ACC112 (cell line): ENCODE data around the gene RAB11FIP4.

ENCODE experiments used
- H2AFZ ChIP-seq: fragments of 200-600 bp; sonication (generic); one replicate; pipeline ENCODE4 v1.6.0; 2017; ENCODE audit warnings: antibody characterized with exemption, low read length; ENCODE audit not compliant: unreplicated experiment
- H3K27ac ChIP-seq: fragments of 200-600 bp; sonication (generic); 2 replicates; pipeline ENCODE4 v1.5.1; 2014; ENCODE audit warnings: low read depth, mild to moderate bottlenecking, antibody characterized with exemption, low read length, moderate library complexity
- H3K27me3 ChIP-seq: fragments of 200-600 bp; sonication (generic); 2 replicates; pipeline ENCODE4 v1.6.1; 2014; ENCODE audit warnings: mild to moderate bottlenecking, antibody characterized with exemption, low read length, moderate library complexity, mixed read lengths; ENCODE audit not compliant: insufficient read depth
- H3K36me3 ChIP-seq: fragments of 200-600 bp; sonication (generic); 2 replicates; pipeline ENCODE4 v1.6.1; 2016; ENCODE audit warnings: mild to moderate bottlenecking, antibody characterized with exemption, low read length, moderate library complexity, mixed read lengths; ENCODE audit not compliant: insufficient read depth
- H3K4me1 ChIP-seq: fragments of 200-600 bp; sonication (generic); one replicate; pipeline ENCODE4 v1.6.1; 2016; ENCODE audit warnings: low read length, mixed read lengths; ENCODE audit not compliant: insufficient read depth, unreplicated experiment, control insufficient read depth
- H3K4me3 ChIP-seq: fragments of 200-600 bp; sonication (generic); 2 replicates; pipeline ENCODE4 v1.5.1; 2014; ENCODE audit warnings: mild to moderate bottlenecking, low read depth, low read length
- H3K79me2 ChIP-seq: fragments of 200-600 bp; sonication (generic); one replicate; pipeline ENCODE4 v1.6.0; 2016; ENCODE audit warnings: low read length; ENCODE audit not compliant: control insufficient read depth, unreplicated experiment, insufficient read depth

RAB11FIP4 gene

DNA sequence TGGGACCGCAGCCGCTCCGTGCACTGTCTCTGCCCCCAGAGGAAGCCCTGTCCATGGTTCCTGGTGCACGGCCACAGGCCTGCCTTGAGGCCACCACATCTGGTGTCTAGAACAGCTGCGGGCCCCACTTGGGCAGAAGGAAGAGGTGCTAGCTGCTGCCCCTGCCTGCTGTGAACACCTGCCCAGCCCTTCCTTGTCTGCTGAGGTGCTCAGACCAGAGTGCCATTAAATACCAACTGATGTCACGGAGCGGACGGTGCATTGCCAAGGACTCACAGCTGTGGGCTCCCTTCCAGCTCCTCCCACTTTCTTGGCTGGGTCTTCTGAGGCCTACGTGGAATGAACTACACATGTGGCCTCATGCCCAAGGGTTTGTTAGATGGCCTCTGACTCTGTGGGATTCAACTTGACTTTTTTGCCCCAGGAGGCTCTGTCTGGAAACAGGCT is 146.1 kb downstream of the RAB11FIP4 start:
- H3K79me2 ChIP-seq = no peaks in the 10 kb centered on the region
- no peak overlapping the region for H3K27ac ChIP-seq
- no peaks in the 10 kb centered on the region for H3K36me3 ChIP-seq
- no peak overlapping the region for H3K4me3 ChIP-seq
- H3K27me3 ChIP-seq = no peaks in the 10 kb centered on the region
- peaks cover 11% of the 10 kb centered on the region for H3K4me1 ChIP-seq
- H2AFZ ChIP-seq = no peak overlapping the region

DNA sequence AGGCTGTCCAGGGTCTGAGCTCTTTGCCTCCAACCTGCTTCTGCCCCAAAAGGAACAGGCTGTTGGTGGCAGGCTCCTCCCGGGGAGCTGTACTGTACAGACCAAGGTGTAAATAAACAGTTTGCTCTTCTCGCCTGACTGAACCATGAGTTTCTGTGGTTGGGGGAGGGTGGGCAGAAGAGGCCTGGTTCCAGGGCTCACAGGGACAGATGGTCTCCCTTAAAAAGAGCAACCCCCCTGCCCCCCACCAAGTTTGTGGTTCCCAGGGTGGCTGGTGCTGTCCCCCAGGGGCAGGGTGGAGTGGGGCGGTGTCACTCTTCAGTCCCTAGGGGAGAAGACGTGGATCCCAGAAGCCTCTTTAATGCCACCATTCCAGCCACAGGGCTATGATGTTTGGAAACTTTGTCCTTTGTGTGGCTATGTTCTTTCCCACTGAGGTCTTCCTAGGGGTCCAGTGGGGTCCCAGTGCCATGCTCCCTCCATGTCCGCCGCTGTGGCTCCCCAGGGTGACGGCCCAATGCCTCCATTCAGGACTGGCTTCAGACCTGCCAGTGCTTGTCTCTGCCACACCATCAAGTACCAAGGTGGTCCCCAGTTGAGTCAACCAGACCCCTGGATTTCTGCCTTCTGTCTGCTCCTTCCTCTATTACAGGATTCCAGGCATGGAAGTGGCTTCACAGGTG is 146.7 kb downstream of the RAB11FIP4 start:
- H3K4me1 ChIP-seq = peaks cover 6% of the 10 kb centered on the region
- no peaks in the 10 kb centered on the region for H3K27me3 ChIP-seq
- no peaks in the 10 kb centered on the region for H3K36me3 ChIP-seq
- no peak overlapping the region for H2AFZ ChIP-seq
- no peak overlapping the region for H3K4me3 ChIP-seq
- H3K79me2 ChIP-seq = no peaks in the 10 kb centered on the region
- H3K27ac ChIP-seq = no peak overlapping the region

- no peaks in the 10 kb centered on the region for H3K4me1 ChIP-seq
Measured at GRCh38 chr17:31540602-31541307, 149.3 kb downstream of the RAB11FIP4 start.

DNA sequence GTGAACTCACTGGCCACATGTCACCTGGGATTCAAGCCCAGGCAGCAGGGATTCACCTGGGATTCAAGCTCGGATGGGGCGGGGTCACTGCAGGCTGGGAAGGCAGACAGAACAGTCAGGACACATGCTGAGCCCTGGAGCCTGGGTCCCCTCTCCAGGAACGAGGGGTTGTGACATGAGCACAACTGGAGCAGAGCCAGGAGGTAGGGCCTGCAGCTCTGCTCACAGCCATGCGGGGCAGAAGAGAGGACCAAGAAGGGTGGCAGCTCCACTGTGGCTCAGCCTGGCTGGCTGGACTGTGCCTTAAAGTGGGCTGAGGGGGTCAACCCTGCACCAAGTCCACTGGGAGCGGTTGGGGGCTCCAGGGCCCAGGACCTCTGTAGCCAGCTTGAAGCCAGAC is 150.1 kb downstream of the RAB11FIP4 start:
- Histone ChIP-seq H2AFZ (no peak overlapping the region), H3K79me2 (no peaks in the 10 kb centered on the region), H3K4me3 (no peak overlapping the region), H3K36me3 (no peaks in the 10 kb centered on the region), H3K27ac (no peak overlapping the region), H3K27me3 (no peaks in the 10 kb centered on the region), H3K4me1 (no peaks in the 10 kb centered on the region)

More at GRCh38 chr17:31540602-31541307, 149.3 kb downstream of the RAB11FIP4 start:
- Histone ChIP-seq H3K27ac (no peak overlapping the region), H3K4me3 (no peak overlapping the region), H2AFZ (no peak overlapping the region), H3K27me3 (no peaks in the 10 kb centered on the region), H3K79me2 (no peaks in the 10 kb centered on the region), H3K36me3 (no peaks in the 10 kb centered on the region)

DNA sequence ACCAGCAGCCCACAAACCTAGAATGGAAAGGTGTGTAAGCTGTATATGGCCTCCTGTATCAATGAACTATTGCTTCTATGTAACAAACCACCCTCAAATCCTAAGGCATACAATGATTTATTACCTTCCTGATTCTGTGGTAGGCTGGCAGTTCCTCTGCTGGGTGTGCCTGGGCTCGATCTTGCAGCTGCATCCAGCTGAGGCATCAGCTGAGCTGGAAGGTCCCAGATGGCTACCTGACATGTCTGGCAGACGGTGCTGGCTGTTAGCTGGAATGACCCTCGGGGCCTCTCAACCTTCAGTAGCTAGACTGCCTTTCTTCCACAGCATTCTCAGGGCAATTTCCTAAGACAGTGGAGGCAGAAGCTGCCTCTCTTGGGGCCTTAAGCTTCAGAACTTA is 152.7 kb downstream of the RAB11FIP4 start:
- Histone ChIP-seq H3K4me1 (no peaks in the 10 kb centered on the region), H3K27ac (no peak overlapping the region), H3K36me3 (no peaks in the 10 kb centered on the region), H3K79me2 (no peaks in the 10 kb centered on the region), H2AFZ (no peak overlapping the region), H3K27me3 (no peaks in the 10 kb centered on the region), H3K4me3 (no peak overlapping the region)

DNA sequence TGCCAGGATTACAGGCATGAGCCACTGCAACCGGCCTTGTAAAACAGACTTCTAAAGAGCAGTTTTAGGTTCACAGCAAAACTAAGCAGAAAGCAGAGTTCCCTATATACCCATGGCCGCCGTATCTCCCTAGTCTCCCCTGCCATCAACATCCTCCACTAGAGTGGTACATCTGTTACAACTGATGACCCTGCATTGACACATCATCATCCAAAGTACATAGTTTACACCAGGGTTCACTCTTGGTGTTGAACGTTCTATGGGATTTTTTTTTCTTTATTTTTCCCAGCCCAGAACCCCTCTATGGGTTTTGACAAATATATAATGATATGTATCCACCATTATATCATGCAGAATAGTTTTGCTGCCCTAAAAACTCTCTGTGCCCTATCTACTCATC is 155.2 kb downstream of the RAB11FIP4 start:
- Histone ChIP-seq H3K36me3 (no peaks in the 10 kb centered on the region), H3K4me3 (no peak overlapping the region), H3K79me2 (no peaks in the 10 kb centered on the region), H3K27me3 (no peaks in the 10 kb centered on the region), H3K4me1 (no peaks in the 10 kb centered on the region), H3K27ac (no peak overlapping the region), H2AFZ (no peak overlapping the region)

GRCh38 chr17:31548709-31549108 is 157.2 kb downstream of the RAB11FIP4 start:
- 0 out of 2 replicates have a peak overlapping the region, but pooled peaks have one; percentile 54 for H3K27ac ChIP-seq
- H3K27me3 ChIP-seq = no peaks in the 10 kb centered on the region
- no peaks in the 10 kb centered on the region for H3K36me3 ChIP-seq
- no peaks in the 10 kb centered on the region for H3K4me1 ChIP-seq
- no peaks in the 10 kb centered on the region for H3K79me2 ChIP-seq
- H2AFZ ChIP-seq = no peak overlapping the region
- peak overlapping the region; percentile 92 for H3K4me3 ChIP-seq

DNA sequence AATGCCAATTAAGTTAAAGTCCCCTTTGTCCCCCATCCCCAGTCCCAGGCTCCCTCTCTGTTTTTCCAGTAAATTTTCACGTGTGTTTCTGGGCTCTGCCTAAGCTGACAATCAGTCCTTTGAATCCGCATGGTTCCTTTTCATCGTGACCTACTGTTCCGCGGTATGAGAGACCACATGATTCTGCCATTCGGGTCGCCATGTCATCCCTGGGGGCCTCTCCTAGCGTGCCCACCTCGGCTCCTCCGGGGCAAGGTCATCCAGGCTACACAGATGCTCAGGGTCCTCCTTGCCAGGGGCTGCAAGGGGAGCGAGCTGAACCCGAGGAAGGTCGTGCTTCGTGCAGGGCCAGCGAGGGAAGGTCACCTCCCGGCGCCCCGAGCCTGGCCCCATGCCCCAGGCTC is 157.6 kb downstream of the RAB11FIP4 start:
- peak overlapping the region; percentile 54 for H3K27ac ChIP-seq
- no peaks in the 10 kb centered on the region for H3K79me2 ChIP-seq
- peak overlapping the region; percentile 92 for H3K4me3 ChIP-seq

GRCh38 chr17:31549525-31550388 is 158.3 kb downstream of the RAB11FIP4 start:
- H3K27ac ChIP-seq = peak overlapping the region; percentile 54

More for the DNA sequence above, 157.6 kb downstream of the RAB11FIP4 start:
- Histone ChIP-seq H2AFZ (peak overlapping the region; percentile 63), H3K27me3 (no peaks in the 10 kb centered on the region), H3K36me3 (no peaks in the 10 kb centered on the region), H3K4me1 (no peaks in the 10 kb centered on the region)

DNA sequence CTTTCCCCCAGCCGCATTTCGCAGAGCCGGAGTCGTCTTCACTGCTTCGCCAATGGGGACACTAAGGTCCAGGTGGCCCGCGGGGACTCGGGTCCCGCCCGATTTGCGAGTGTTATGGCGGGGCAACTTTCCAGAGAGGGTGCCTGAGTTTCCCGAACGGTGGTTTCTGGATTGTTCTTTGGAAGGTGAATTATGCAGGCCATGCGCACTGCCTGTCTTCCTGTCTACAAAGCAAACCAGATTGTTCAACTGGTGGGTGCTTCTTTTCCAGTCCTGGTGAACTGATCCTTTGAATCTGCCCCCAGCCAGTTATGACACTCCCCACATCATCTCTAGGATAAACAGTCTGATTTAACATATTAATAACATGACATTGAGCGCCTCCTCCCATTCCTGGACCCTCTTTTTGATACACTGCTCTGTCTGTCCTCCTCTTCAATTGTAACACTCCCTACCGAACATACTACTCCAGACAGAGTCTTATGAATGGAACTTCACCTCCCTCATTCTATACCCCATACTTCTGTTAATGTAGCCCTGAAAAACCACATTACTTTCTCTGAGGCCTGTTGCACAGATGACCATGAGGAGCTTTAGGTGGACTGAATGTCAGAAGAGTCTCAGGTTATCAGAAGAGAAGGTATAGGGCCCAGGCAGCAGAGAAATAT is 159.0 kb downstream of the RAB11FIP4 start:
- Histone ChIP-seq H2AFZ (no peak overlapping the region), H3K79me2 (no peaks in the 10 kb centered on the region), H3K4me3 (peak overlapping the region; percentile 92), H3K27me3 (no peaks in the 10 kb centered on the region), H3K27ac (no peak overlapping the region), H3K36me3 (no peaks in the 10 kb centered on the region), H3K4me1 (no peaks in the 10 kb centered on the region)

More at GRCh38 chr17:31549525-31550388, 158.3 kb downstream of the RAB11FIP4 start:
- H3K4me1 ChIP-seq = no peaks in the 10 kb centered on the region
- no peaks in the 10 kb centered on the region for H3K27me3 ChIP-seq
- no peaks in the 10 kb centered on the region for H3K36me3 ChIP-seq
- H2AFZ ChIP-seq = peak overlapping the region; percentile 63
- no peaks in the 10 kb centered on the region for H3K79me2 ChIP-seq
- peak overlapping the region; percentile 92 for H3K4me3 ChIP-seq
